ENCODE results near the gene RAB12. TPM values are rescaled to one million over a fixed set of nuclear protein-coding genes. Genes with fewer than 3 reads are reported as not detected.

Gene RAB12
- total RNA-seq, 1 donor from 2014 or later, result 49.4 TPM

DNA sequence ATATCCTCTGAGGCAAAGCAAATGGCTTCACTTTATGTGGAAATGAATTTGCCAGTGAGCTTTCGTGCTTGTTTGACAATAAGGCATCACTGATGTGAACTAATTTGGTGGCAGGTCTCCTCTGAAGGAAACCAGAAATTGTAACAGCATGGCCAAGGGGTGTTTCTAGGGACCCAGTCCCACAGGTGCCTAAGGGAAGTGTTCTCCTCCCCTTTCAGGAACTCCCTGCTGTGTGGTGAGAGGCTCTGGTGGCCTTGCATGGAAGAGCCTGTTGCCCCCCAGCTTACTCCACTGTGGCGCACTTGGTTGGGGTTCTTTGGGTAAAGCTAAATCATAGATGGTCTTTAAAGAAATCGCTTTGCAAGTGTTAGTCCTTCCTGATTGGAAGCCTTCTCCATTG lies 20.4 kb downstream of the RAB12 start:
- TF ChIP-seq, protein P1, sequence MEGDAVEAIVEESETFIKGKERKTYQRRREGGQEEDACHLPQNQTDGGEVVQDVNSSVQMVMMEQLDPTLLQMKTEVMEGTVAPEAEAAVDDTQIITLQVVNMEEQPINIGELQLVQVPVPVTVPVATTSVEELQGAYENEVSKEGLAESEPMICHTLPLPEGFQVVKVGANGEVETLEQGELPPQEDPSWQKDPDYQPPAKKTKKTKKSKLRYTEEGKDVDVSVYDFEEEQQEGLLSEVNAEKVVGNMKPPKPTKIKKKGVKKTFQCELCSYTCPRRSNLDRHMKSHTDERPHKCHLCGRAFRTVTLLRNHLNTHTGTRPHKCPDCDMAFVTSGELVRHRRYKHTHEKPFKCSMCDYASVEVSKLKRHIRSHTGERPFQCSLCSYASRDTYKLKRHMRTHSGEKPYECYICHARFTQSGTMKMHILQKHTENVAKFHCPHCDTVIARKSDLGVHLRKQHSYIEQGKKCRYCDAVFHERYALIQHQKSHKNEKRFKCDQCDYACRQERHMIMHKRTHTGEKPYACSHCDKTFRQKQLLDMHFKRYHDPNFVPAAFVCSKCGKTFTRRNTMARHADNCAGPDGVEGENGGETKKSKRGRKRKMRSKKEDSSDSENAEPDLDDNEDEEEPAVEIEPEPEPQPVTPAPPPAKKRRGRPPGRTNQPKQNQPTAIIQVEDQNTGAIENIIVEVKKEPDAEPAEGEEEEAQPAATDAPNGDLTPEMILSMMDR (IDR thresholded peaks at IDR 0.05; ENCODE audit: insufficient read depth, low read depth, low read length), result no peak
- no peak for TF ChIP-seq EZH2 (IDR thresholded peaks at IDR 0.05; ENCODE audit: insufficient read depth, low read length)
- Histone ChIP-seq H3K79me2 (ENCODE audit: insufficient read depth, low read length) (peaks cover 71% of the 10 kb centered on the region), H3K4me2 (ENCODE audit: low read length) (no peak overlapping the region), H3K27ac (ENCODE audit: low read depth, low read length) (no peak overlapping the region), H3K36me3 (ENCODE audit: insufficient read depth, low read length) (peaks cover 13% of the 10 kb centered on the region), H2AFZ (ENCODE audit: low read depth, low read length) (no peak overlapping the region), H3K27me3 (ENCODE audit: insufficient read depth, low read length) (no peaks in the 10 kb centered on the region), H3K9ac (ENCODE audit: low read length) (no peak overlapping the region), H3K4me1 (ENCODE audit: insufficient read depth, low read length) (no peaks in the 10 kb centered on the region), H4K20me1 (ENCODE audit: insufficient read depth, low read length) (peaks cover 53% of the 10 kb centered on the region), H3K4me3 (ENCODE audit: insufficient read depth, low read depth, low read length) (no peak overlapping the region), H3K9me3 (ENCODE audit: insufficient read depth, low read depth, low read length) (no peaks in the 10 kb centered on the region)
- Mint-ChIP-seq H3K27ac (ENCODE audit: unreplicated experiment) (no peak overlapping the region), H3K4me1 (ENCODE audit: low read depth, unreplicated experiment) (peaks cover 26% of the 10 kb centered on the region), H3K4me3 (ENCODE audit: unreplicated experiment) (no peak overlapping the region), H3K27me3 (ENCODE audit: low read depth, unreplicated experiment) (no peaks in the 10 kb centered on the region), H3K36me3 (ENCODE audit: low read depth, unreplicated experiment) (peaks cover 11% of the 10 kb centered on the region), H3K9me3 (ENCODE audit: unreplicated experiment) (no peaks in the 10 kb centered on the region)
- DNase-seq (ENCODE audit: low read depth) (no peak), FAIRE-seq (no peak)

DNA sequence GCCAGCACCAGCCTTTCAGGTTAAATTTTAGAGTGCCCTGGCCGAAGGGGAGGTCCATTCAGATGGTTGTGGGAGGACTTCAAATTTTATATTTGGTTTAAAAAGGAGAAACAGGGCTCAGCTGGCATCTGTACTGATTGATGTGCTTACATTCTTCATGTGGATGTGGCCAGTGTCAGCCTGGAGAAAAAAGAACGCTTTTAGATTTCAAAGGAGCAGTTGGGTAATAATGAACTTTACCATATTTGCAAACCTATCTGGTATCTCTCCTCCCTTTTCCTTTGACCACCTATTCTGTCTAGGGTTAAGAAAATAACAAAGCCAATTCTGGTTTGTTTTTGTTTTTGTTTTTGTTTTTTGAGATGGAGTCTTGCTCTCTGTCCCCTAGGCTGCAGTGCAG lies 21.3 kb downstream of the RAB12 start:
- Histone ChIP-seq H3K27ac (ENCODE audit: low read depth, low read length) (no peak overlapping the region), H3K27me3 (ENCODE audit: insufficient read depth, low read length) (no peaks in the 10 kb centered on the region), H4K20me1 (ENCODE audit: insufficient read depth, low read length) (peaks cover 46% of the 10 kb centered on the region), H3K4me2 (ENCODE audit: low read length) (no peak overlapping the region), H3K4me3 (ENCODE audit: insufficient read depth, low read depth, low read length) (no peak overlapping the region), H3K9ac (ENCODE audit: low read length) (no peak overlapping the region), H3K36me3 (ENCODE audit: insufficient read depth, low read length) (peaks cover 16% of the 10 kb centered on the region), H3K9me3 (ENCODE audit: insufficient read depth, low read depth, low read length) (no peaks in the 10 kb centered on the region), H2AFZ (ENCODE audit: low read depth, low read length) (no peak overlapping the region), H3K79me2 (ENCODE audit: insufficient read depth, low read length) (peaks cover 61% of the 10 kb centered on the region), H3K4me1 (ENCODE audit: insufficient read depth, low read length) (peaks cover 4% of the 10 kb centered on the region)
- peaks cover 29% of the 10 kb centered on the region for H3K4me1 Mint-ChIP-seq (ENCODE audit: low read depth, unreplicated experiment)
- peaks cover 13% of the 10 kb centered on the region for H3K36me3 Mint-ChIP-seq (ENCODE audit: low read depth, unreplicated experiment)
- TF ChIP-seq EZH2 (IDR thresholded peaks at IDR 0.05; ENCODE audit: insufficient read depth, low read length), result no peak
- TF ChIP-seq, protein P1 (IDR thresholded peaks at IDR 0.05; ENCODE audit: insufficient read depth, low read depth, low read length), result no peak
- DNase-seq (ENCODE audit: low read depth) (no peak), FAIRE-seq (no peak)
- no peaks in the 10 kb centered on the region for H3K27me3 Mint-ChIP-seq (ENCODE audit: low read depth, unreplicated experiment)
- no peak overlapping the region for H3K4me3 Mint-ChIP-seq (ENCODE audit: unreplicated experiment)
- no peak overlapping the region for H3K27ac Mint-ChIP-seq (ENCODE audit: unreplicated experiment)
- H3K9me3 Mint-ChIP-seq (ENCODE audit: unreplicated experiment), result no peaks in the 10 kb centered on the region

DNA sequence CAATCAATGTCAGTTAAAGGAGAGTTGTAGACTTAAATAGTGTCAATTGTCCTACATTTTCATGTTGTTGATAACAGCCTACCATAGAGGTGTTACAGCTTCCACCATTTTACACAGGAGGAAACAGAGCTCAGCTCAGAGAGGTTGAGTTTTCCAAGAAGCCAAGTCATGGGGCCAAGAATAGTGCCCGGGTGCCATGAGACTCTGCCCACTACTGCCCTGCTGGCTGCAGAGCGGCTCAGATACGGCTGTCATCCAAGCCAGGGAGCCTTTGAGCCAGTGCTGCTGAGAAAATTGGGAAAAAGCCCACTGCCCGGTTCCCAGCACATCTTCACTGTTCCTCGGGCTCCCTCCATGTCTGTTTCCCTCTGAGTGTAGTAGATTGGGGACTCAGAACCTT lies 22.0 kb downstream of the RAB12 start:
- Histone ChIP-seq H3K9me3 (ENCODE audit: insufficient read depth, low read depth, low read length) (no peaks in the 10 kb centered on the region), H3K4me2 (ENCODE audit: low read length) (no peak overlapping the region), H3K27ac (ENCODE audit: low read depth, low read length) (no peak overlapping the region), H4K20me1 (ENCODE audit: insufficient read depth, low read length) (peaks cover 39% of the 10 kb centered on the region), H3K36me3 (ENCODE audit: insufficient read depth, low read length) (peaks cover 22% of the 10 kb centered on the region), H2AFZ (ENCODE audit: low read depth, low read length) (no peak overlapping the region), H3K4me1 (ENCODE audit: insufficient read depth, low read length) (peaks cover 4% of the 10 kb centered on the region), H3K4me3 (ENCODE audit: insufficient read depth, low read depth, low read length) (no peak overlapping the region), H3K9ac (ENCODE audit: low read length) (no peak overlapping the region), H3K79me2 (ENCODE audit: insufficient read depth, low read length) (peaks cover 59% of the 10 kb centered on the region), H3K27me3 (ENCODE audit: insufficient read depth, low read length) (no peaks in the 10 kb centered on the region)
- H3K4me1 Mint-ChIP-seq (ENCODE audit: low read depth, unreplicated experiment), result peaks cover 29% of the 10 kb centered on the region
- no peak for FAIRE-seq
- H3K36me3 Mint-ChIP-seq (ENCODE audit: low read depth, unreplicated experiment), result peaks cover 10% of the 10 kb centered on the region
- no peaks in the 10 kb centered on the region for H3K27me3 Mint-ChIP-seq (ENCODE audit: low read depth, unreplicated experiment)
- no peak for DNase-seq (ENCODE audit: low read depth)
- no peak overlapping the region for H3K27ac Mint-ChIP-seq (ENCODE audit: unreplicated experiment)
- no peak overlapping the region for H3K4me3 Mint-ChIP-seq (ENCODE audit: unreplicated experiment)
- TF ChIP-seq, protein P1 (IDR thresholded peaks at IDR 0.05; ENCODE audit: insufficient read depth, low read depth, low read length), result no peak
- no peak for TF ChIP-seq EZH2 (IDR thresholded peaks at IDR 0.05; ENCODE audit: insufficient read depth, low read length)
- H3K9me3 Mint-ChIP-seq (ENCODE audit: unreplicated experiment), result no peaks in the 10 kb centered on the region

Data from astrocyte (in vitro differentiated cells and primary cell).